Loucy (cell line): Measurements from ENCODE around the gene RFT1.

Experiments
- H2AFZ ChIP-seq: fragments of 200-600 bp; sonication (generic); 2 replicates; pipeline ENCODE4 v1.6.0; 2016; ENCODE audit warnings: antibody characterized with exemption, mild to moderate bottlenecking, low read length, moderate library complexity
- H3F3A ChIP-seq: fragments of 200-600 bp; 2 replicates; pipeline ENCODE4 v1.6.0; 2016; ENCODE audit warnings: antibody characterized with exemption, low read depth, mild to moderate bottlenecking
- H3K27me3 ChIP-seq: fragments of 200-600 bp; sonication (generic); 2 replicates; pipeline ENCODE4 v1.6.1; 2014; ENCODE audit warnings: low read length, mild to moderate bottlenecking; ENCODE audit not compliant: insufficient read depth, poor library complexity, severe bottlenecking
- H3K36me3 ChIP-seq: fragments of 200-600 bp; sonication (generic); 2 replicates; pipeline ENCODE4 v1.6.1; 2016; ENCODE audit warnings: low read length; ENCODE audit not compliant: insufficient read depth
- H3K4me1 ChIP-seq: fragments of 200-600 bp; sonication (generic); 2 replicates; pipeline ENCODE4 v1.5.1; 2014; ENCODE audit warnings: low read length, mild to moderate bottlenecking; ENCODE audit not compliant: insufficient read depth, poor library complexity, severe bottlenecking
- H3K4me2 ChIP-seq: fragments of 200-600 bp; sonication (generic); 2 replicates; pipeline ENCODE4 v1.6.0; 2014; ENCODE audit warnings: antibody characterized with exemption, low read length, low read depth, mild to moderate bottlenecking; ENCODE audit not compliant: poor library complexity, severe bottlenecking
- H3K4me3 ChIP-seq: fragments of 200-600 bp; sonication (generic); 2 replicates; pipeline ENCODE4 v1.5.1; 2014; ENCODE audit warnings: low read length, mild to moderate bottlenecking, mixed read lengths; ENCODE audit not compliant: poor library complexity, severe bottlenecking
- H3K79me2 ChIP-seq: fragments of 200-600 bp; sonication (generic); 2 replicates; pipeline ENCODE4 v1.6.1; 2014; ENCODE audit warnings: low read length; ENCODE audit not compliant: insufficient read depth
- H3K9ac ChIP-seq: fragments of 200-600 bp; sonication (generic); 2 replicates; pipeline ENCODE4 v1.6.0; 2014; ENCODE audit warnings: mild to moderate bottlenecking, low read depth, low read length, moderate library complexity; ENCODE audit not compliant: poor library complexity, severe bottlenecking
- H3K9me2 ChIP-seq: fragments of 200-600 bp; sonication (generic); replicated peaks from 2 replicates; pipeline ENCODE4 v1.6.1; 2016; ENCODE audit warnings: low read depth, low read length, mixed read lengths
- H3K9me3 ChIP-seq: fragments of 200-600 bp; sonication (generic); 2 replicates; pipeline ENCODE4 v1.6.1; 2014; ENCODE audit warnings: mild to moderate bottlenecking, antibody characterized with exemption, low read length, low read depth; ENCODE audit not compliant: insufficient read depth
- H4K20me1 ChIP-seq: fragments of 200-600 bp; sonication (generic); 2 replicates; pipeline ENCODE4 v1.6.0; 2014; ENCODE audit warnings: antibody characterized with exemption, low read length, mild to moderate bottlenecking; ENCODE audit not compliant: insufficient read depth, poor library complexity, severe bottlenecking
- CTCF ChIP-seq: fragments of 200-600 bp; sonication (generic); conservative IDR thresholded peaks from 2 replicates; pipeline ENCODE4 v1.5.1; 2014; ENCODE audit warnings: mild to moderate bottlenecking, antibody characterized with exemption, low read length
- EZH2phosphoT487 ChIP-seq: fragments of 200-600 bp; IDR thresholded peaks from 2 replicates; pipeline ENCODE4 v1.6.1; 2018; ENCODE audit warnings: antibody characterized with exemption, mild to moderate bottlenecking, moderate library complexity, borderline replicate concordance

The RFT1 gene

GRCh38 chr3:53080612-53081205, 49.5 kb downstream of the RFT1 start:
- Histone ChIP-seq H3K79me2 (no peaks in the 10 kb centered on the region), H3K4me1 (no peaks in the 10 kb centered on the region), H3K4me2 (no peak overlapping the region), H3K9me2 (no peaks in the 10 kb centered on the region), H3K36me3 (no peaks in the 10 kb centered on the region), H3F3A (no peaks in the 10 kb centered on the region), H3K9me3 (no peaks in the 10 kb centered on the region), H4K20me1 (no peaks in the 10 kb centered on the region), H3K27me3 (no peaks in the 10 kb centered on the region), H2AFZ (no peak overlapping the region), H3K4me3 (no peak overlapping the region), H3K9ac (no peak overlapping the region)
- TF ChIP-seq EZH2phosphoT487 (no peak), CTCF (no peak)

- no peaks in the 10 kb centered on the region for H3K4me1 ChIP-seq
- H3K36me3 ChIP-seq, result no peaks in the 10 kb centered on the region
- no peak overlapping the region for H2AFZ ChIP-seq
- H3K9me2 ChIP-seq, result no peaks in the 10 kb centered on the region
- TF ChIP-seq EZH2phosphoT487 (no peak), CTCF (no peak)
- no peak overlapping the region for H3K9ac ChIP-seq
- no peak overlapping the region for H3K4me2 ChIP-seq
- no peaks in the 10 kb centered on the region for H4K20me1 ChIP-seq
- H3K27me3 ChIP-seq, result no peaks in the 10 kb centered on the region
- no peak overlapping the region for H3K4me3 ChIP-seq
- no peaks in the 10 kb centered on the region for H3K79me2 ChIP-seq
- no peaks in the 10 kb centered on the region for H3F3A ChIP-seq
- H3K9me3 ChIP-seq, result no peaks in the 10 kb centered on the region
Measured at GRCh38 chr3:53079791-53080555, 50.3 kb downstream of the RFT1 start.

GRCh38 chr3:53079147-53079546, 51.1 kb downstream of the RFT1 start:
- Histone ChIP-seq H3K9me3 (no peaks in the 10 kb centered on the region), H3K9ac (no peak overlapping the region), H3K27me3 (no peaks in the 10 kb centered on the region), H3F3A (no peaks in the 10 kb centered on the region), H3K4me1 (no peaks in the 10 kb centered on the region), H3K4me3 (no peak overlapping the region), H4K20me1 (no peaks in the 10 kb centered on the region), H2AFZ (no peak overlapping the region), H3K9me2 (no peaks in the 10 kb centered on the region), H3K36me3 (no peaks in the 10 kb centered on the region), H3K79me2 (no peaks in the 10 kb centered on the region), H3K4me2 (no peak overlapping the region)
- TF ChIP-seq EZH2phosphoT487 (no peak), CTCF (no peak)
